Activated CD4-positive, alpha-beta T cell treated with anti-CD3 and anti-CD28 coated beads, Interleukin-2, amount 10 ng/mL, durations not matched to agents 7 days and 5 days (primary cell): ENCODE data around the gene ARID1B. TPM values are rescaled to one million over a fixed set of nuclear protein-coding genes. Genes with fewer than 3 reads are reported as not detected.
"Not testable (repeated sequence)": the region's sequence is repeated elsewhere in the genome, so short reads cannot be mapped to it uniquely, and the experiment has no call there.

Source experiments
- CTCF ChIA-PET: fragments of 350-600 bp; sonication (Branson Sonifier 250); formaldehyde crosslinking; loops from one replicate; lab custom pipeline; 2021; ENCODE audit warnings: antibody characterized with exemption; lab: Charles Lee
- POLR2A ChIA-PET: fragments of 350-600 bp; sonication (Branson Sonifier 250); formaldehyde crosslinking; loops from one replicate; lab custom pipeline; 2021; ENCODE audit warnings: antibody characterized with exemption; lab: Charles Lee
- DNase-seq: peaks from one replicate; pipeline ENCODE4 v3.0.0-alpha.2; 2020
- H3K27ac Mint-ChIP-seq: one replicate; pipeline ENCODE4 v1.8.0; 2021; ENCODE audit warnings: mild to moderate bottlenecking, moderate library complexity, mixed read lengths
- H3K27me3 Mint-ChIP-seq: one replicate; pipeline ENCODE4 v1.8.0; 2021; ENCODE audit warnings: mixed read lengths
- H3K36me3 Mint-ChIP-seq: one replicate; pipeline ENCODE4 v1.8.0; 2021; ENCODE audit warnings: low read depth, mixed read lengths
- H3K4me1 Mint-ChIP-seq: one replicate; pipeline ENCODE4 v1.8.0; 2021; ENCODE audit warnings: mixed read lengths
- H3K4me3 Mint-ChIP-seq: one replicate; pipeline ENCODE4 v1.8.0; 2021; ENCODE audit warnings: mild to moderate bottlenecking, moderate library complexity, mixed read lengths
- H3K9me3 Mint-ChIP-seq: one replicate; pipeline ENCODE4 v1.8.0; 2021; ENCODE audit warnings: mixed read lengths
- total RNA-seq, 2 experiments: library from RNA; stranded (reverse); gene quantifications; one replicate each; pipeline ENCODE4 v1.2.3, GENCODE V29; 2021

The ARID1B gene
- total RNA-seq, 2 experiments from 2014 or later, result 76.8 to 89.6 TPM

GRCh38 chr6:157145656-157146285, 368.6 kb downstream of the ARID1B start:
- Mint-ChIP-seq H3K27me3 (no peaks in the 10 kb centered on the region), H3K36me3 (peaks cover 10% of the 10 kb centered on the region), H3K4me3 (no peak overlapping the region), H3K4me1 (peaks cover 3% of the 10 kb centered on the region), H3K27ac (no peak overlapping the region), H3K9me3 (no peaks in the 10 kb centered on the region)
- CTCF ChIA-PET, result interaction anchor here (0.5 to 1.6 kb wide), 3 partner anchors 12 to 136 kb away, joined by 3 read pairs; no protein-coding TSS in a partner anchor
- DNase-seq, result no peak
- POLR2A ChIA-PET, result no interaction called here

- H3K36me3 Mint-ChIP-seq, result peaks cover 14% of the 10 kb centered on the region
- POLR2A ChIA-PET, DNase-seq, H3K27me3 Mint-ChIP-seq, H3K4me3 Mint-ChIP-seq, H3K27ac Mint-ChIP-seq, H3K9me3 Mint-ChIP-seq: not testable (repeated sequence)
- CTCF ChIA-PET, result interaction anchor here (1.0 to 1.6 kb wide), 2 partner anchors 11 to 89 kb away, joined by 3 read pairs; no protein-coding TSS in a partner anchor
- peaks cover 12% of the 10 kb centered on the region for H3K4me1 Mint-ChIP-seq
Measured at GRCh38 chr6:157147054-157148026, 370.2 kb downstream of the ARID1B start.

- ChIA-PET POLR2A (no interaction called here), CTCF (interaction anchor here (0.5 kb wide), 1 partner anchor 435 kb away, joined by 3 read pairs; no protein-coding TSS in a partner anchor)
- DNase-seq, result no peak
- H3K27ac Mint-ChIP-seq, result no peak overlapping the region
- H3K27me3 Mint-ChIP-seq, result no peaks in the 10 kb centered on the region
- H3K36me3 Mint-ChIP-seq, result peaks cover 14% of the 10 kb centered on the region
- H3K4me1 Mint-ChIP-seq, result peaks cover 12% of the 10 kb centered on the region
- H3K4me3 Mint-ChIP-seq, result no peak overlapping the region
- H3K9me3 Mint-ChIP-seq, result no peaks in the 10 kb centered on the region
Measured at GRCh38 chr6:157148391-157149323, 371.5 kb downstream of the ARID1B start.

GRCh38 chr6:157150076-157150475, 372.9 kb downstream of the ARID1B start:
- ChIA-PET POLR2A (no interaction called here), CTCF (no interaction called here)
- Mint-ChIP-seq H3K9me3 (no peaks in the 10 kb centered on the region), H3K27ac (no peak overlapping the region), H3K4me1 (peaks cover 12% of the 10 kb centered on the region), H3K4me3 (no peak overlapping the region), H3K27me3 (no peaks in the 10 kb centered on the region), H3K36me3 (peaks cover 18% of the 10 kb centered on the region)
- no peak for DNase-seq

- Mint-ChIP-seq H3K9me3 (no peaks in the 10 kb centered on the region), H3K4me1 (peaks cover 12% of the 10 kb centered on the region), H3K4me3 (no peak overlapping the region), H3K36me3 (peaks cover 18% of the 10 kb centered on the region), H3K27ac (no peak overlapping the region), H3K27me3 (no peaks in the 10 kb centered on the region)
- DNase-seq, result no peak
- CTCF ChIA-PET, result no interaction called here
- POLR2A ChIA-PET, result no interaction called here
Measured at GRCh38 chr6:157151029-157151428, 373.9 kb downstream of the ARID1B start.

- CTCF ChIA-PET, result interaction anchor here (1.1 to 1.4 kb wide), 4 partner anchors 15 to 34 kb away, joined by 3 read pairs; no protein-coding TSS in a partner anchor
- Mint-ChIP-seq H3K4me3 (no peak overlapping the region), H3K9me3 (no peaks in the 10 kb centered on the region), H3K27me3 (no peaks in the 10 kb centered on the region), H3K4me1 (peaks cover 12% of the 10 kb centered on the region), H3K36me3 (peaks cover 19% of the 10 kb centered on the region), H3K27ac (no peak overlapping the region)
- POLR2A ChIA-PET, result no interaction called here
- no peak for DNase-seq
Measured at GRCh38 chr6:157151989-157152388, 374.8 kb downstream of the ARID1B start.

GRCh38 chr6:157152556-157152955, 375.4 kb downstream of the ARID1B start:
- DNase-seq, result no peak
- Mint-ChIP-seq H3K9me3 (no peaks in the 10 kb centered on the region), H3K4me3 (no peak overlapping the region), H3K27ac (no peak overlapping the region), H3K4me1 (peaks cover 12% of the 10 kb centered on the region), H3K36me3 (peaks cover 20% of the 10 kb centered on the region), H3K27me3 (no peaks in the 10 kb centered on the region)
- POLR2A ChIA-PET, result no interaction called here
- CTCF ChIA-PET, result interaction anchor here (1.1 to 1.4 kb wide), 4 partner anchors 15 to 33 kb away, joined by 3 read pairs; no protein-coding TSS in a partner anchor

GRCh38 chr6:157155804-157156203, 378.6 kb downstream of the ARID1B start:
- Mint-ChIP-seq H3K27me3 (no peaks in the 10 kb centered on the region), H3K9me3 (no peaks in the 10 kb centered on the region), H3K36me3 (peaks cover 14% of the 10 kb centered on the region), H3K4me1 (peaks cover 9% of the 10 kb centered on the region), H3K27ac (no peak overlapping the region), H3K4me3 (no peak overlapping the region)
- CTCF ChIA-PET, result interaction anchor here (0.6 kb wide), 1 partner anchor 21 kb away, joined by 3 read pairs; no protein-coding TSS in a partner anchor
- no peak for DNase-seq
- POLR2A ChIA-PET, result no interaction called here

- no peaks in the 10 kb centered on the region for H3K4me1 Mint-ChIP-seq
- H3K4me3 Mint-ChIP-seq, result no peak overlapping the region
- POLR2A ChIA-PET, result no interaction called here
- no peaks in the 10 kb centered on the region for H3K27me3 Mint-ChIP-seq
- H3K27ac Mint-ChIP-seq, result no peak overlapping the region
- CTCF ChIA-PET, result no interaction called here
- no peak for DNase-seq
- H3K9me3 Mint-ChIP-seq, result no peaks in the 10 kb centered on the region
- H3K36me3 Mint-ChIP-seq, result peaks cover 6% of the 10 kb centered on the region
Measured at GRCh38 chr6:157157258-157157657, 380.1 kb downstream of the ARID1B start.

- ChIA-PET CTCF (interaction anchor here (1.4 kb wide), 1 partner anchor 12 kb away, joined by 3 read pairs; no protein-coding TSS in a partner anchor), POLR2A (no interaction called here)
- Mint-ChIP-seq H3K4me1 (no peaks in the 10 kb centered on the region), H3K36me3 (peaks cover 6% of the 10 kb centered on the region), H3K9me3 (no peaks in the 10 kb centered on the region), H3K27ac (no peak overlapping the region), H3K4me3 (no peak overlapping the region), H3K27me3 (no peaks in the 10 kb centered on the region)
- no peak for DNase-seq
Measured at GRCh38 chr6:157158456-157158855, 381.3 kb downstream of the ARID1B start.

- ChIA-PET POLR2A (no interaction called here), CTCF (interaction anchor here (0.5 to 2.0 kb wide), 3 partner anchors 13 to 71 kb away, joined by 3 to 6 read pairs (median 4); no protein-coding TSS in a partner anchor)
- H3K4me3 Mint-ChIP-seq, result no peak overlapping the region
- H3K9me3 Mint-ChIP-seq, result no peaks in the 10 kb centered on the region
- DNase-seq, result no peak
- H3K36me3 Mint-ChIP-seq, result peaks cover 5% of the 10 kb centered on the region
- H3K4me1 Mint-ChIP-seq, result no peaks in the 10 kb centered on the region
- H3K27ac Mint-ChIP-seq, result no peak overlapping the region
- no peaks in the 10 kb centered on the region for H3K27me3 Mint-ChIP-seq
Measured at GRCh38 chr6:157158897-157159296, 381.7 kb downstream of the ARID1B start.

GRCh38 chr6:157159348-157159747, 382.2 kb downstream of the ARID1B start:
- POLR2A ChIA-PET, result no interaction called here
- Mint-ChIP-seq H3K27me3 (no peaks in the 10 kb centered on the region), H3K4me3 (no peak overlapping the region), H3K4me1 (no peaks in the 10 kb centered on the region), H3K27ac (no peak overlapping the region), H3K9me3 (no peaks in the 10 kb centered on the region), H3K36me3 (peaks cover 5% of the 10 kb centered on the region)
- DNase-seq, result no peak
- CTCF ChIA-PET, result interaction anchor here (0.5 to 2.0 kb wide), 4 partner anchors 10 to 71 kb away, joined by 3 to 6 read pairs (median 4); no protein-coding TSS in a partner anchor
